NCI-H345 treated with DMSO at 0.1 percent for 48 hours (cell line): ENCODE results near the gene ONECUT3.
"Not testable (repeated sequence)": the region's sequence is repeated elsewhere in the genome, so short reads cannot be mapped to it uniquely, and the experiment has no call there.

Experiments
- DNase-seq: peaks from one replicate; lab custom pipeline; 2025; ENCODE audit not compliant: unreplicated experiment; lab: John Stamatoyannopoulos, UW

The ONECUT3 gene

GRCh38 chr19:1752757-1753728, at the start of gene ONECUT3:
TSS of gene ONECUT3 (plus strand) at chr19:1753506. CDS start at chr19:1753663, 157 bp downstream.
- no peak for DNase-seq

GRCh38 chr19:1704339-1704738, 49.0 kb upstream of the ONECUT3 start:
- DNase-seq = no peak

GRCh38 chr19:1705367-1705766, 47.9 kb upstream of the ONECUT3 start:
- no peak for DNase-seq

- not testable (repeated sequence) for DNase-seq
Measured at GRCh38 chr19:1706646-1707045, 46.7 kb upstream of the ONECUT3 start.

- DNase-seq = no peak
Measured at GRCh38 chr19:1707240-1707639, 46.1 kb upstream of the ONECUT3 start.

GRCh38 chr19:1713170-1713569, 40.1 kb upstream of the ONECUT3 start:
- no peak for DNase-seq

GRCh38 chr19:1715540-1715939, 37.8 kb upstream of the ONECUT3 start:
- no peak for DNase-seq

GRCh38 chr19:1717200-1717969, 35.9 kb upstream of the ONECUT3 start:
- DNase-seq = no peak

- no peak for DNase-seq
Measured at GRCh38 chr19:1717970-1718264, 35.4 kb upstream of the ONECUT3 start.

- DNase-seq = no peak
Measured at GRCh38 chr19:1718420-1719291, 34.6 kb upstream of the ONECUT3 start.

GRCh38 chr19:1719519-1719918, 33.8 kb upstream of the ONECUT3 start:
- no peak for DNase-seq

- no peak for DNase-seq
Measured at GRCh38 chr19:1720237-1720636, 33.1 kb upstream of the ONECUT3 start.

- no peak for DNase-seq
Measured at GRCh38 chr19:1725100-1726064, 27.9 kb upstream of the ONECUT3 start.

- DNase-seq = no peak
Measured at GRCh38 chr19:1728816-1729567, 24.3 kb upstream of the ONECUT3 start.

GRCh38 chr19:1729568-1729925, 23.8 kb upstream of the ONECUT3 start:
- no peak for DNase-seq

- DNase-seq = no peak
Measured at GRCh38 chr19:1730157-1730556, 23.1 kb upstream of the ONECUT3 start.

- no peak for DNase-seq
Measured at GRCh38 chr19:1734321-1734966, 18.9 kb upstream of the ONECUT3 start.

GRCh38 chr19:1736280-1736679, 17.0 kb upstream of the ONECUT3 start:
- DNase-seq = no peak

GRCh38 chr19:1736927-1737326, 16.4 kb upstream of the ONECUT3 start:
- DNase-seq = no peak
